HG02678 (cell line): ENCODE measurements around the gene CDX1.

Source experiments
- ATAC-seq: cut with Tn5 transposase; IDR thresholded peaks from one replicate; pipeline ENCODE4 v1.9.1; 2021; ENCODE audit warnings: mild to moderate bottlenecking, moderate library complexity; ENCODE audit not compliant: unreplicated experiment

CDX1 gene

GRCh38 chr5:150144879-150145278 is 21.7 kb upstream of the CDX1 start:
- no peak for ATAC-seq

GRCh38 chr5:150146235-150146634 is 20.3 kb upstream of the CDX1 start:
- no peak for ATAC-seq

GRCh38 chr5:150146862-150147601 is 19.5 kb upstream of the CDX1 start:
- ATAC-seq = no peak

GRCh38 chr5:150147670-150148069 is 18.9 kb upstream of the CDX1 start:
- no peak for ATAC-seq

- no peak for ATAC-seq
Measured at GRCh38 chr5:150148117-150148927, 18.3 kb upstream of the CDX1 start.

GRCh38 chr5:150149618-150150017 is 17.0 kb upstream of the CDX1 start:
- no peak for ATAC-seq

- ATAC-seq = no peak
Measured at GRCh38 chr5:150152636-150153462, 13.7 kb upstream of the CDX1 start.

GRCh38 chr5:150153483-150153882 is 13.1 kb upstream of the CDX1 start:
- ATAC-seq = no peak

- peak; percentile 41 for ATAC-seq
Measured at GRCh38 chr5:150153957-150154617, 12.5 kb upstream of the CDX1 start.

GRCh38 chr5:150154618-150155128 is 11.9 kb upstream of the CDX1 start:
- ATAC-seq = no peak

- peak; percentile 43 for ATAC-seq
Measured at GRCh38 chr5:150155258-150156026, 11.1 kb upstream of the CDX1 start, which contains the start of gene PDGFRB. Gene PDGFRB, minus strand, starts transcription at chr5:150155845. Its CDS starts 18,798 bp downstream, at chr5:150137047.

GRCh38 chr5:150156027-150156368 is 10.6 kb upstream of the CDX1 start:
- no peak for ATAC-seq

- no peak for ATAC-seq
Measured at GRCh38 chr5:150156540-150156939, 10.0 kb upstream of the CDX1 start.

- no peak for ATAC-seq
Measured at GRCh38 chr5:150157168-150157567, 9.4 kb upstream of the CDX1 start.

- no peak for ATAC-seq
Measured at GRCh38 chr5:150158170-150158949, 8.2 kb upstream of the CDX1 start.

GRCh38 chr5:150159031-150159430 is 7.5 kb upstream of the CDX1 start:
- ATAC-seq = no peak

GRCh38 chr5:150159741-150160179 is 6.8 kb upstream of the CDX1 start:
- no peak for ATAC-seq

GRCh38 chr5:150160448-150161081 is 6.0 kb upstream of the CDX1 start:
- no peak for ATAC-seq
